G401 (cell line): ENCODE results near the gene PEMT. TPM values are rescaled to one million over a fixed set of nuclear protein-coding genes. Genes with fewer than 3 reads are reported as not detected.
"Not testable (repeated sequence)": the region's sequence is repeated elsewhere in the genome, so short reads cannot be mapped to it uniquely, and the experiment has no call there.

Source experiments
- DNase-seq: peaks from one replicate; pipeline ENCODE4 v3.0.0-alpha.2; 2015; ENCODE audit warnings: low spot score
- in situ Hi-C: cut with HindIII; loops from 2 replicates; pipeline ENCODE4 v1.10.0; 2016; ENCODE audit warnings: low sequenced_read_pairs, mixed read lengths
- total RNA-seq: library from RNA; depleted of rRNA; stranded (reverse); fragments of >200 nt; shearing (Covaris generic); gene quantifications from 2 replicates; pipeline ENCODE4 v1.2.3, GENCODE V29; 2014

The PEMT gene
- total RNA-seq, 1 experiment from 2014 or later, result 43.1 TPM

GRCh38 chr17:17479209-17479608, 112.3 kb downstream of the PEMT start:
- DNase-seq, result no peak
- in situ Hi-C loops, result no loop called here

DNA sequence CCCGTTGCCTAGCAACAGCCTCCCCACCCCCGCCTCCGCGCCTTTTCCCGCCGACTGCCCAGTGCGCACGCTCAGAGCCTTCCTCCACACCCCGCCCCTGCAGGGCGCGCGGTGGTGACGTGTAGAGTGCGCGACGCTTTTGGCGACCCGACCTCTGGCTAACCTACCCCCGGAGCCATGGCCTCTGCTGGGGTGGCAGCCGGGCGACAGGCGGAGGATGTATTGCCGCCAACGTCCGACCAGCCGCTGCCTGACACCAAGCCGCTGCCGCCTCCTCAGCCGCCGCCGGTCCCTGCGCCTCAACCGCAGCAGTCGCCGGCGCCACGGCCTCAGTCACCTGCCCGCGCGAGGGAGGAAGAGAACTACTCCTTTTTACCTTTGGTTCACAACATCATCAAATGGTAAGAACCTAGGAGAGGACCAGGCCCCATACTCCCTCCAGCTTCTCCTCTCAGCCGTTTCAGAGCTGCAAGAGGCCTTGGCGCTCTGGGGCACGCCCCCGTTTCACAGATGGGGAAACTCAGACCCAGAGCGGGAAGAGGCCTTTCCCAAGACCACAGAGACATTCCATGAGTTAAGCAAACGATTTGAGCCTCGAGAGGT, 114.5 kb downstream of the PEMT start, which contains the start of gene MED9:
MED9 (plus strand) TSS at position 136 of the 603 bp plus-strand sequence; CDS start at position 178, 42 bp downstream.
- in situ Hi-C loops, result no loop called here
- DNase-seq, result peak; percentile 91

- DNase-seq, result no peak
- in situ Hi-C loops, result no loop called here
Observed at GRCh38 chr17:17474341-17474740, 117.2 kb downstream of the PEMT start.

- DNase-seq, result no peak
- in situ Hi-C loops, result no loop called here
Observed at GRCh38 chr17:17472333-17472920, 119.1 kb downstream of the PEMT start.

DNA sequence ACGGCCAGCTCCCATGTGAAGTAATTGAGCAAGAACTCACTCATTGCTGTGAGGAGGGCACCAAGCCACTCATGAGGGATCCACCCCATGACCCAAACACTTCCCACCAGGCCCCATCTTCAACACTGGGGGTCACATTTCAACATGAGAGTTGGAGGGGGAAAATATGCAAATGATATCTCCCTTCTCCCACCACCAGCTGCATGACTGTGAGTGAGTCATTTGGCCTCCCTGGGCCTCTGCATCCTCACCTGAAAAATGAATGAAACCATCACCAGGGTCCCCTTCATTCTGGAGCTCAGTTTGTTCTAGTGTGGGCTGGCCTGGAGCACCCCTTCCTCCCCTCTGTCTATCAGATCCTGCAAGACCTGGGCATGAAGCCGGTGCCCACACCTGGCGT, 121.5 kb downstream of the PEMT start:
- in situ Hi-C loops, result no loop called here
- DNase-seq, result no peak

GRCh38 chr17:17469358-17469757, 122.2 kb downstream of the PEMT start:
- in situ Hi-C loops, result no loop called here

DNA sequence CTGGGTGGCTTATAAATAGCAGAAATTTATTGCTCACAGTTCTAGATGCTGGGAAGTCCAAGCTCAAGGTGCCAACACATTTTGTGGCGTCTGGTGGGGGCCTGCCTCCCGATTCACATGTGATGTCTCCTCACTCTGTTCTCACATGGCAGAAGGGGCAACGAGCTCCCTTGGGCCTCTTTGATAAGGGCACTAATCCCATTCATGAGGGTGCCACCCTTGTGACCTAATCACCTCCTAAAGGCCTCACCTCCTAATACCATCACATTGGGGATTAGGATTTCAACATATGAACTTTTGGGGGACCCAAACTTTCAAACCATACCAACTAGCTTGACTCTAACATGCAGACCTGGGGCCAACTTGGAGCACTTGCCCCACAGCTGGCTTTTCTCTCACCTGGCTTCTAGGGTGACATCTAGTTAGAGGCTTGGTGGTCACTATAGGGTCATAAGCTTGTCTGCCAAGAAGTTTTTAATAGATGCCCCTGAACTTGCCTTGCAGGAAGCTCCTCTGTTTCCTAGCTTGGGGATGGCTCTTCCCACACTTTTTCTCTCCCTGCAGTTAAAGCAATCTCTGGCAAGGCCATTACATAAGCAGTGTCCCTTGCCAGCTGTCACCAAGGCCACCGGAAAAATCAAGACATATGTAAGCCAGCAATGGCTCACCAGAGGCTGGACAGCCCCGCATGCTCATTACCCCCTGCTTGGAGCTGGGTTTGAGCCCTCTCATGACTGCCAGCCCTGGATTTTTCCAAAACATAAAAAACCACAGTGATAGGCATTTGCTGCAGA, 123.1 kb downstream of the PEMT start:
- in situ Hi-C loops, result no loop called here
- DNase-seq, result peak; percentile 90

More at GRCh38 chr17:17469358-17469757, 122.2 kb downstream of the PEMT start:
- DNase-seq, result no peak

- peak; percentile 42 for DNase-seq
- in situ Hi-C loops, result no loop called here
Observed at GRCh38 chr17:17467720-17468119, 123.8 kb downstream of the PEMT start.

- peak; percentile 85 for DNase-seq
- in situ Hi-C loops, result no loop called here
Observed at GRCh38 chr17:17467016-17467415, 124.5 kb downstream of the PEMT start.

DNA sequence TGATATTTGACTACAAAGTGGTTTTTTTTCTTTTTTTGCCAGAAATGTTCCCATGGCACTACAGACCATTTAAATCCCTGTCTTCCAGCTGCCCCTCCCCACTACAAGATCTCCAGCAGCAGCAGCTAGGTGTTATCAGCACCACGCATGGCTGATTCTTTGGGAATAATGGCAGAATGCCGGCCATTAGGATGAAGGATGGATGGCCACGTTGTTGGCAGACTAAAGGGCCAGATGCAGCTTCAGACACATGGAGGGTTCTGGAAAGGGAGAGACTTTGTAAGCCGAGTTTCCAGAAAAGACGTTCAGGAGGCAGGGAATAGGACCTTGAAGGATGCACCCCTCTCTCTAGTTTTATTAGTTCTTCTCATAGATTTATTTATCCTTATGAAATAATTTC, 125.0 kb downstream of the PEMT start:
- in situ Hi-C loops, result no loop called here
- DNase-seq, result peak; percentile 81

GRCh38 chr17:17465878-17466277, 125.6 kb downstream of the PEMT start:
- in situ Hi-C loops, result not testable (repeated sequence)

GRCh38 chr17:17463821-17464220, 127.7 kb downstream of the PEMT start:
- in situ Hi-C loops, result no loop called here
- no peak for DNase-seq

More at GRCh38 chr17:17465878-17466277, 125.6 kb downstream of the PEMT start:
- DNase-seq, result not testable (repeated sequence)

DNA sequence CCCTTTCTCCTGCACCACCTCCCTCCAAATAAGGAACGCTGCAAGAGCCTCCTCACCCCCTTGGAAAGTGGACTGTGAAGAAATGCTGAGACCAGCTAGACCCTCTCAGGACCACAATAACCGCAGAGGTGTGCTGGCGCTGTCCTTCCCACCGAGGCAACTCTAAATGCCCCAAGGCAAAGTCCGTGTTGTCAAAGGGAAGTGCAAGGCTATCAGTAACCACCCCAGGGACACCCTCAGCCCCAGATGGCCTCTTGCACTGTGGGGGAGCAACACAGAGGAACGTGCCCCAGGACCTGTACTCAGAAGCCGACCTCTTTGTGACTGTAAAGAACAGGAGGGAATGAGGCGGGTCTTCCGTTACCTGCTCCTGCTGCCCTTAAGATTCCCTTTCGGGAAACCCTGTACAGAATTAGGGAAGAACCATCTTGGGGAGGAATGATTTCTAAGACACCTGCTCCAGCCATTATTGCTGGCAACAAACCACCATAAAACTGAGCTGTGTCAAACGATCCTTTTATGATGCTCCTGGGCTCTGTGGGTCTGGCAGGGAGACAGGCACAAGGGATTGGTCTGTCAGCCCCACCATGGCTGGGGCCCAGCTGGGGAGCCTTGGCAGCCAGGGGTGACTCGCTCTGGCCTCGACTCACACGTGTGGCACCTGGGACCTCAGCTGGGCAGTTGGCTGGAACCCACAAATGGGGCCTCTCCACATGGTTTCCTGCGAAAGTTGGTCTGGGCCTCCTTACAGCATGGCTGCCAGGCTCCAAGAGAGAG, 129.3 kb downstream of the PEMT start:
- in situ Hi-C loops, result no loop called here
- DNase-seq, result no peak

DNA sequence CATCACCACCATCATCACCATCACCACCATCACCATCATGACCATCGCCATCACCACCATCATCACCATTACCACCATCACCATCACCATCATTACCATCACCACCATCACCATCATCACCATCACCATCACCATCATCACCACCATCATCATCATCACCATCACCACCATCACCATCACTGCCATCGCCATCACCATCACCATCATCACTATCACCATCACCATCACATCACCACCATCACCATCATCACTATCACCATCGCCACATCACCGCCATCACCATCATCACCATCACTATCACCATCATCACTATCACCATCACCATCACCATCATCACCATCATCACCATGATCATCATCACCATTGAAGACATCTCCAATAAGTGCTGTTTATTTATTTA, 131.5 kb downstream of the PEMT start:
- no peak for DNase-seq
- in situ Hi-C loops, result no loop called here

DNA sequence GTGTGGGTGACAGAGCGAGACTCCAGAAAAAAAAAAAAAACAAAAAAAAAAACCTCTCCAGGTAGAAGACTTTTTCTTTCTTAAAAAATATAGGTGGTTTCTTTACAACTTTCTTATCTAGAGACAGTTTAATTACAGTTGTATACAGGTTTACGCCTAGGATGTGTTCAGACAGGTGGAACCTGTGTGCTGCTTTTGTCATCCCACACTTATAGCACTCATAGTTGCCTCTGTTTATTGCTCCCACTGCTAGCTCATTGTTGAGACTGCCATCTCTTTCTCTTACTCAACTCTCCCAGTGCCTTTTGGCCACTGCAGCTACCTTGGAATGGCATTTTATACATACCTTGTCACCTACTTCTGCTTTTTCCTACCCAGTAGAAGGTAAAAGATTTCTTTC, 133.8 kb downstream of the PEMT start:
- no peak for DNase-seq
- in situ Hi-C loops, result no loop called here

- in situ Hi-C loops, result no loop called here
- DNase-seq, result no peak
Observed at GRCh38 chr17:17456251-17456650, 135.3 kb downstream of the PEMT start.
